GM12801 (cell line): ENCODE data around the gene LCN15.

Experiments used
- CTCF ChIP-seq: IDR thresholded peaks from one replicate; pipeline ENCODE4 v1.5.1; 2011; ENCODE audit warnings: control low read depth; ENCODE audit not compliant: insufficient read length; ENCODE audit errors: extremely low read depth

Gene LCN15

GRCh38 chr9:136718345-136719194 is 45.7 kb downstream of the LCN15 start:
- TF ChIP-seq CTCF, result no peak

- TF ChIP-seq CTCF, result no peak
These were observed 46.9 kb downstream of the LCN15 start for GRCh38 chr9:136717399-136717798.

GRCh38 chr9:136714893-136715274 is 49.4 kb downstream of the LCN15 start:
- no peak for TF ChIP-seq CTCF

GRCh38 chr9:136714096-136714892 is 50.0 kb downstream of the LCN15 start:
- no peak for TF ChIP-seq CTCF

- no peak for TF ChIP-seq CTCF
These were observed 50.8 kb downstream of the LCN15 start for GRCh38 chr9:136713550-136713949.

- no peak for TF ChIP-seq CTCF
These were observed 51.4 kb downstream of the LCN15 start for GRCh38 chr9:136712690-136713544.
